H9 (cell line): Measurements from ENCODE around the gene FBXL7. TPM values are rescaled to one million over a fixed set of nuclear protein-coding genes. Genes with fewer than 3 reads are reported as not detected.

Source experiments
- DNase-seq: peaks from one replicate; pipeline ENCODE4 v3.0.0-alpha.2; 2017
- H2AFZ ChIP-seq: one replicate; pipeline ENCODE4 v1.6.1; 2013; ENCODE audit warnings: mild to moderate bottlenecking, low read length, control low read depth, moderate library complexity
- H2AK5ac ChIP-seq: 2 replicates; pipeline ENCODE4 v1.6.1; 2013; ENCODE audit warnings: low read length, control low read depth, mixed read lengths; ENCODE audit not compliant: insufficient read length
- H2BK120ac ChIP-seq: one replicate; pipeline ENCODE4 v1.6.1; 2013; ENCODE audit warnings: low read depth, mild to moderate bottlenecking, low read length, control low read depth, inconsistent platforms; ENCODE audit not compliant: poor library complexity, severe bottlenecking
- H2BK12ac ChIP-seq: 2 replicates; pipeline ENCODE4 v1.6.1; 2013; ENCODE audit warnings: low read length, control low read depth, mixed read lengths, low read depth; ENCODE audit not compliant: insufficient read length
- H2BK15ac ChIP-seq: 2 replicates; pipeline ENCODE4 v1.6.1; 2013; ENCODE audit warnings: low read depth, low read length, control low read depth
- H2BK20ac ChIP-seq: one replicate; pipeline ENCODE4 v1.6.1; 2013; ENCODE audit warnings: low read depth, mild to moderate bottlenecking, low read length, control low read depth, inconsistent platforms; ENCODE audit not compliant: poor library complexity, severe bottlenecking
- H2BK5ac ChIP-seq: 2 replicates; pipeline ENCODE4 v1.6.1; 2013; ENCODE audit warnings: low read length, control low read depth, mixed read lengths; ENCODE audit not compliant: insufficient read length
- H3K14ac ChIP-seq: 2 replicates; pipeline ENCODE4 v1.6.1; 2013; ENCODE audit warnings: low read length, control low read depth; ENCODE audit not compliant: insufficient read depth
- H3K18ac ChIP-seq: 2 replicates; pipeline ENCODE4 v1.6.1; 2013; ENCODE audit warnings: low read depth, mild to moderate bottlenecking, mixed read lengths, low read length, control low read depth; ENCODE audit not compliant: insufficient read length
- H3K23ac ChIP-seq: 2 replicates; pipeline ENCODE4 v1.6.1; 2013; ENCODE audit warnings: low read length, control low read depth, mixed read lengths, low read depth; ENCODE audit not compliant: insufficient read length
- H3K23me2 ChIP-seq: 2 replicates; pipeline ENCODE4 v1.6.1; 2013; ENCODE audit warnings: low read depth, mild to moderate bottlenecking, mixed read lengths, low read length, control low read depth; ENCODE audit not compliant: insufficient read length, poor library complexity, severe bottlenecking
- H3K27ac ChIP-seq: 2 replicates; pipeline ENCODE4 v1.5.1; 2013; ENCODE audit warnings: low read length, control low read depth, mixed read lengths, low read depth; ENCODE audit not compliant: insufficient read length
- H3K27me3 ChIP-seq: 2 replicates; pipeline ENCODE4 v1.6.1; 2013; ENCODE audit warnings: low read length, control low read depth, inconsistent platforms; ENCODE audit not compliant: insufficient read depth
- H3K4ac ChIP-seq: 2 replicates; pipeline ENCODE4 v1.6.1; 2013; ENCODE audit warnings: low read depth, mild to moderate bottlenecking, control low read depth, inconsistent platforms, low read length, moderate library complexity
- H3K4me1 ChIP-seq: 2 replicates; pipeline ENCODE4 v1.6.1; 2013; ENCODE audit warnings: low read length, control low read depth, inconsistent platforms; ENCODE audit not compliant: insufficient read depth
- H3K4me2 ChIP-seq: 2 replicates; pipeline ENCODE4 v1.6.1; 2013; ENCODE audit warnings: low read length, control low read depth, mixed read lengths; ENCODE audit not compliant: insufficient read length, insufficient read depth
- H3K56ac ChIP-seq: 2 replicates; pipeline ENCODE4 v1.6.1; 2013; ENCODE audit warnings: low read depth, mild to moderate bottlenecking, mixed read lengths, low read length, control low read depth; ENCODE audit not compliant: insufficient read length
- H3K79me1 ChIP-seq: 2 replicates; pipeline ENCODE4 v1.6.1; 2013; ENCODE audit warnings: low read depth, mild to moderate bottlenecking, moderate library complexity, low read length, control low read depth, inconsistent platforms; ENCODE audit not compliant: insufficient read depth, poor library complexity, severe bottlenecking
- H3K79me2 ChIP-seq: 2 replicates; pipeline ENCODE4 v1.6.1; 2013; ENCODE audit warnings: low read length, control low read depth, inconsistent platforms; ENCODE audit not compliant: insufficient read depth
- H3K9ac ChIP-seq: 2 replicates; pipeline ENCODE4 v1.6.1; 2013; ENCODE audit warnings: low read length, control low read depth, mixed read lengths; ENCODE audit not compliant: insufficient read length; ENCODE audit errors: extremely low read depth
- H3K9me3 ChIP-seq: one replicate; pipeline ENCODE4 v1.6.1; 2013; ENCODE audit warnings: low read depth, low read length, inconsistent platforms; ENCODE audit not compliant: control insufficient read depth
- H3T11ph ChIP-seq: one replicate; pipeline ENCODE4 v1.6.1; 2013; ENCODE audit warnings: mild to moderate bottlenecking, low read length, control low read depth, inconsistent platforms
- H4K20me1 ChIP-seq: one replicate; pipeline ENCODE4 v1.6.1; 2013; ENCODE audit not compliant: control insufficient read depth, insufficient read length, insufficient read depth
- H4K5ac ChIP-seq: 2 replicates; pipeline ENCODE4 v1.6.1; 2013; ENCODE audit warnings: low read depth, mild to moderate bottlenecking, mixed read lengths, low read length, control low read depth; ENCODE audit not compliant: insufficient read length
- H4K8ac ChIP-seq: replicated peaks from 2 replicates; pipeline ENCODE4 v1.6.1; 2013; ENCODE audit warnings: low read length, control low read depth, mixed read lengths, low read depth; ENCODE audit not compliant: insufficient read length
- H4K91ac ChIP-seq: 2 replicates; pipeline ENCODE4 v1.6.1; 2013; ENCODE audit warnings: low read depth, mild to moderate bottlenecking, moderate library complexity, mixed read lengths, low read length, control low read depth; ENCODE audit not compliant: insufficient read length
- H3K27ac Mint-ChIP-seq, 3 experiments: 2 replicates in 2 of 3; 3 replicates in 1 of 3; pipeline ENCODE4 v1.8.0; 2020 to 2021; ENCODE audit warnings: mixed read lengths in 3 of 3, mild to moderate bottlenecking in 1 of 3, moderate library complexity in 1 of 3
- H3K27me3 Mint-ChIP-seq: 2 replicates; pipeline ENCODE4 v1.8.0; 2021; ENCODE audit warnings: low read depth, mild to moderate bottlenecking, moderate library complexity, mixed read lengths
- H3K36me3 Mint-ChIP-seq, 3 experiments: 2 replicates in 2 of 3; 3 replicates in 1 of 3; pipeline ENCODE4 v1.8.0; 2020 to 2021; ENCODE audit warnings: low read depth in 3 of 3, mixed read lengths in 3 of 3; ENCODE audit not compliant: insufficient read depth in 1 of 3
- H3K4me1 Mint-ChIP-seq, 2 experiments: 2 replicates each; pipeline ENCODE4 v1.8.0; 2020; ENCODE audit warnings: mixed read lengths in 2 of 2
- H3K4me3 Mint-ChIP-seq, 2 experiments: 2 replicates in 1 of 2; 3 replicates in 1 of 2; pipeline ENCODE4 v1.8.0; 2020 to 2021; ENCODE audit warnings: mild to moderate bottlenecking in 2 of 2, mixed read lengths in 2 of 2, moderate library complexity in 1 of 2
- H3K9me3 Mint-ChIP-seq, 2 experiments: 2 replicates in 1 of 2; 3 replicates in 1 of 2; pipeline ENCODE4 v1.8.0; 2020; ENCODE audit warnings: mild to moderate bottlenecking in 2 of 2, mixed read lengths in 2 of 2, moderate library complexity in 1 of 2
- WGBS: extraction: QIAGEN DNeasy Blood & Tissue Kit; methylation state at CpG from one replicate; pipeline ENCODE4 v1.1.7; 2013; ENCODE audit warnings: missing lambda C conversion rate, low lambda C conversion rate, mixed read lengths; ENCODE audit not compliant: insufficient read length; ENCODE audit errors: extremely low coverage; 5-methylcytosine and 5-hydroxymethylcytosine counted together
- total RNA-seq: library from RNA; stranded (reverse); gene quantifications from 2 replicates; pipeline ENCODE4 v1.2.1, GENCODE V29; 2021
- TF ChIP-seq, protein P1 (sequence below): fragments of 200-600 bp; sonication (generic); conservative IDR thresholded peaks from 3 replicates; pipeline ENCODE4 v1.8.0; 2021; ENCODE audit warnings: antibody characterized with exemption, mild to moderate bottlenecking

The FBXL7 gene
- total RNA-seq, 1 experiment from 2014 or later, result 14.6 TPM

GRCh38 chr5:15502208-15502607 is 2.2 kb downstream of the FBXL7 start:
- H4K20me1 ChIP-seq, result no peaks in the 10 kb centered on the region
- no peak overlapping the region for H3K14ac ChIP-seq
- no peak overlapping the region for H2AFZ ChIP-seq
- no CpG with 5 or more reads among the region's 5 CpGs for WGBS
- no peak overlapping the region for H3K4me2 ChIP-seq
- peaks cover 5% of the 10 kb centered on the region for H3K27me3 Mint-ChIP-seq
- H3K23me2 ChIP-seq, result peaks cover 15% of the 10 kb centered on the region
- H3K4ac ChIP-seq, result no peak overlapping the region
- TF ChIP-seq, protein P1, sequence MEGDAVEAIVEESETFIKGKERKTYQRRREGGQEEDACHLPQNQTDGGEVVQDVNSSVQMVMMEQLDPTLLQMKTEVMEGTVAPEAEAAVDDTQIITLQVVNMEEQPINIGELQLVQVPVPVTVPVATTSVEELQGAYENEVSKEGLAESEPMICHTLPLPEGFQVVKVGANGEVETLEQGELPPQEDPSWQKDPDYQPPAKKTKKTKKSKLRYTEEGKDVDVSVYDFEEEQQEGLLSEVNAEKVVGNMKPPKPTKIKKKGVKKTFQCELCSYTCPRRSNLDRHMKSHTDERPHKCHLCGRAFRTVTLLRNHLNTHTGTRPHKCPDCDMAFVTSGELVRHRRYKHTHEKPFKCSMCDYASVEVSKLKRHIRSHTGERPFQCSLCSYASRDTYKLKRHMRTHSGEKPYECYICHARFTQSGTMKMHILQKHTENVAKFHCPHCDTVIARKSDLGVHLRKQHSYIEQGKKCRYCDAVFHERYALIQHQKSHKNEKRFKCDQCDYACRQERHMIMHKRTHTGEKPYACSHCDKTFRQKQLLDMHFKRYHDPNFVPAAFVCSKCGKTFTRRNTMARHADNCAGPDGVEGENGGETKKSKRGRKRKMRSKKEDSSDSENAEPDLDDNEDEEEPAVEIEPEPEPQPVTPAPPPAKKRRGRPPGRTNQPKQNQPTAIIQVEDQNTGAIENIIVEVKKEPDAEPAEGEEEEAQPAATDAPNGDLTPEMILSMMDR, result no peak
- H3K27me3 ChIP-seq, result no peaks in the 10 kb centered on the region
- no peak overlapping the region for H4K91ac ChIP-seq
- H3K36me3 Mint-ChIP-seq, result peaks cover 0 to 11% (median 2%) of the 10 kb centered on the region in 3 experiments; a peak in 4 of 7 replicates
- no peak for DNase-seq
- H4K5ac ChIP-seq, result no peak overlapping the region
- H2BK15ac ChIP-seq, result no peak overlapping the region
- H2BK20ac ChIP-seq, result no peak overlapping the region
- no peaks in the 10 kb centered on the region for H3K79me1 ChIP-seq
- H3K4me3 Mint-ChIP-seq, result peak overlapping the region; percentile 16 to 89; a peak in 2 of 5 replicates
- no peak overlapping the region for H2BK12ac ChIP-seq
- H3K18ac ChIP-seq, result no peak overlapping the region
- no peaks in the 10 kb centered on the region for H3K9me3 Mint-ChIP-seq
- H3T11ph ChIP-seq, result no peak overlapping the region
- no peak overlapping the region for H3K9ac ChIP-seq
- no peak overlapping the region for H4K8ac ChIP-seq
- no peak overlapping the region for H2AK5ac ChIP-seq
- no peaks in the 10 kb centered on the region for H3K79me2 ChIP-seq
- H3K56ac ChIP-seq, result no peak overlapping the region
- no peaks in the 10 kb centered on the region for H3K4me1 ChIP-seq
- H3K27ac ChIP-seq, result no peak overlapping the region
- no peaks in the 10 kb centered on the region for H3K9me3 ChIP-seq
- no peak overlapping the region for H3K27ac Mint-ChIP-seq
- H2BK120ac ChIP-seq, result no peak overlapping the region
- peaks cover 43 to 45% of the 10 kb centered on the region in 2 experiments for H3K4me1 Mint-ChIP-seq
- H3K23ac ChIP-seq, result no peak overlapping the region
- no peak overlapping the region for H2BK5ac ChIP-seq
